Measurements from ENCODE around the gene PDE4B. TPM values are rescaled to one million over a fixed set of nuclear protein-coding genes. Genes with fewer than 3 reads are reported as not detected.

PDE4B gene
- total RNA-seq, 1 donor from 2014 or later, result 10.9 TPM

DNA sequence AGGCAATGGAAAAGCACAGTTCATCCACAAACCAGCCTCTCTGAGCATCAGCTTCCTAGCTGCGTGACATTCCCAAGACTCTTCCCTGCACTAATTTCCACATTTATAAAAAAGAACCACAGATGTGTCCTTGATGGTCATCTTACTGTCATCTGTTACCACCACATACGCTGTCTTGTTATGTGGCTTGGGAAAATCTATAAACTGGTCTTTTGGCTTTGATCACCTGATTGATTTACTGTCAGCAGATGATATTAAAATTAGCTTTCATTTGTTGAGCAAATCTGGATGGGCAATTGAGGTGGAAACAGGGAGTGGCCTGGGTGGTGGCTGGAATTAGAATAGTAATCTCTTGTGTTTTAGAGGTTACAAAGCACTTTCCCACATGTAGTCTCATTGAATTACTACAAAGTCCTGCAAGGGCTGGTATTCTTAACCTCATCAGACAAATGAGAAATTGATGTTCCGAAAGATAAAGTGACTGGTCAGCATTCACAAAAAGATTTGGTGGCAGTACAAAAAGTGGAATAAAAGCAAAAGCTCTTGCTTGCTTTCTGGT, 509.6 kb downstream of the PDE4B start:
- H3K4me3 Mint-ChIP-seq, result peak overlapping the region; percentile 59
- DNase-seq, result no peak
- intact Hi-C loops (cut with micrococcal nuclease), result no loop called here
- H3K4me1 Mint-ChIP-seq, result peaks cover 31% of the 10 kb centered on the region
- peak overlapping the region; percentile 51 for H3K27ac Mint-ChIP-seq
- no peaks in the 10 kb centered on the region for H3K27me3 Mint-ChIP-seq
- H3K36me3 Mint-ChIP-seq (ENCODE audit: low read depth), result no peaks in the 10 kb centered on the region
- no peaks in the 10 kb centered on the region for H3K9me3 Mint-ChIP-seq

DNA sequence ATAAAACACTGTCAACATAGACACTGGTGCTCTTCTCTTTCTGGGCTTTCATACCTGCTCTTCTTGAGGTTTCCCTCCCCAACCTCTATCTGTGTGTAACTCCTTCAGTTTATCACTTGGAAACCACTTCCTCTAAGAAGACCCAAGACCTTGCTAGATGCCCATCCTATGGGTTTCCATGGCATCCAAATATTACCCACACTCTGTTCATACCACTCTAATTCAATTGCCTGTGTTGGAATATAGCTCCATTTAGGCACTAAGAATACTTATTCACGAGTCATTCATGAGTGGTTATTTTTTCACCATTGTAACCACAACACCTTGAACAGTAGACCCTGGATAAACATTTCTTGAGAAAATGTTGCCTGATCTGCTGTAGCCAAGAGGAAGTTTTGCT, 510.1 kb downstream of the PDE4B start:
- Mint-ChIP-seq H3K4me1 (peaks cover 31% of the 10 kb centered on the region), H3K36me3 (ENCODE audit: low read depth) (no peaks in the 10 kb centered on the region), H3K27ac (peak overlapping the region; percentile 51), H3K27me3 (no peaks in the 10 kb centered on the region), H3K4me3 (peak overlapping the region; percentile 59), H3K9me3 (no peaks in the 10 kb centered on the region)
- intact Hi-C loops (cut with micrococcal nuclease), result no loop called here
- peak; percentile 74 for DNase-seq

DNA sequence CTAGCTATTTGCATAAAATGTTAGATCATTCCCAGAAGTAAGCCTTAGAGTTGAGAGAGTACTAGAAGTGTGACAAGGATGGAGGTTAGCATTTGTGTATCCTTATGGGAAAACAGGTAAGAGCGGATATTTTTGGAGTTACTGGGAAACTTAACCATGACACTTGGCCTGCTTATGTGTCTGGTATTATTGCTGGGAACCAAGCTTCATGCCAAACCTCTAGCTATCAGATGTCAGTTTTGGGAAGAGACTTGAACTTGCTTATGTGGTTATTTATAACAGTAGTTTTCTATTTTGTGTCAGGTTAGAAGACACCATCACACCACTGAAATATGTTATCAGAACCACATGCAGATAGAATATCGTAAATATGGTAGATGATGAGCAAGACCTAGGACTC, 511.0 kb downstream of the PDE4B start:
- DNase-seq, result no peak
- H3K36me3 Mint-ChIP-seq (ENCODE audit: low read depth), result no peaks in the 10 kb centered on the region
- H3K4me3 Mint-ChIP-seq, result no peak overlapping the region
- H3K4me1 Mint-ChIP-seq, result peaks cover 28% of the 10 kb centered on the region
- no peaks in the 10 kb centered on the region for H3K27me3 Mint-ChIP-seq
- H3K27ac Mint-ChIP-seq, result no peak overlapping the region
- H3K9me3 Mint-ChIP-seq, result no peaks in the 10 kb centered on the region
- intact Hi-C loops (cut with micrococcal nuclease), result no loop called here

DNA sequence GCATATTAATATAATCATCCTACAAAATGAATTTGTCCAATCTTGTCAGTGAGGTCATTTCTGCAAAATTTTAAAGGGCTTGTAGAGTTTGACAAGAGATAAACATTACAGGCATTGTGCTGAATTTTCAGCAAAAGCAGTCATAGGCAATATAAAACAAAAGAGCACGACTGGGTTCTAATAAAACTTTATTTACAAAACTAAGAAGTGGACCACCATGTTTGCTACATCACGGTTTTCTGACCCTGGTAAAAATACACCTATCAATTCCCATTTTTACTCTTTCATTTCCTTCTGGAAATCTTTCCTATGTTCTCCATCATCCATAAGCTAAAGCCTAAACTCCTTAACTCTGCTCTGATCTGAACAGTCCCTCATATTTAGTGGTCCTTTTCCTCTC, 511.4 kb downstream of the PDE4B start:
- DNase-seq, result no peak
- intact Hi-C loops (cut with micrococcal nuclease), result no loop called here
- no peaks in the 10 kb centered on the region for H3K27me3 Mint-ChIP-seq
- no peaks in the 10 kb centered on the region for H3K9me3 Mint-ChIP-seq
- H3K4me1 Mint-ChIP-seq, result peaks cover 28% of the 10 kb centered on the region
- H3K4me3 Mint-ChIP-seq, result no peak overlapping the region
- H3K27ac Mint-ChIP-seq, result no peak overlapping the region
- H3K36me3 Mint-ChIP-seq (ENCODE audit: low read depth), result no peaks in the 10 kb centered on the region

DNA sequence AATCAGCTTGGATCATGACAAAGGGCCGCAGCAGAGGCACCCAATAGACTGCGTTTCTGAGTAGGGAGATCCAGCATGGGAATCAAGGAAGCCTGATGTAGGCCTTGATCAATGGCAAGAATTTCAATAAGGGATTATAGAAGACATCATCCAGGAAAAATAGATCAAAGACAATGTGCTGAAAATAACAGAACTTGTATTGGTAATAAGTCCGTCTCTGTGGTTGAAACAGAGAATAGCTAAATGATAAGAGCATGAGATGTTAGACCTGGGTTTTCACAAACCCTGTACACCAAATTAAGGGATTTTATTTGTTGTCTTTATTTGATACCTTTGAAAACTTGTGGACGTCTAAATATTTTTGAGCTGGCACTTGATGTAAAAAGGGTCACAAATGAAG, 513.2 kb downstream of the PDE4B start:
- intact Hi-C loops (cut with micrococcal nuclease), result no loop called here
- Mint-ChIP-seq H3K4me3 (no peak overlapping the region), H3K9me3 (no peaks in the 10 kb centered on the region), H3K27me3 (no peaks in the 10 kb centered on the region), H3K27ac (no peak overlapping the region), H3K4me1 (peaks cover 24% of the 10 kb centered on the region), H3K36me3 (ENCODE audit: low read depth) (no peaks in the 10 kb centered on the region)
- no peak for DNase-seq

DNA sequence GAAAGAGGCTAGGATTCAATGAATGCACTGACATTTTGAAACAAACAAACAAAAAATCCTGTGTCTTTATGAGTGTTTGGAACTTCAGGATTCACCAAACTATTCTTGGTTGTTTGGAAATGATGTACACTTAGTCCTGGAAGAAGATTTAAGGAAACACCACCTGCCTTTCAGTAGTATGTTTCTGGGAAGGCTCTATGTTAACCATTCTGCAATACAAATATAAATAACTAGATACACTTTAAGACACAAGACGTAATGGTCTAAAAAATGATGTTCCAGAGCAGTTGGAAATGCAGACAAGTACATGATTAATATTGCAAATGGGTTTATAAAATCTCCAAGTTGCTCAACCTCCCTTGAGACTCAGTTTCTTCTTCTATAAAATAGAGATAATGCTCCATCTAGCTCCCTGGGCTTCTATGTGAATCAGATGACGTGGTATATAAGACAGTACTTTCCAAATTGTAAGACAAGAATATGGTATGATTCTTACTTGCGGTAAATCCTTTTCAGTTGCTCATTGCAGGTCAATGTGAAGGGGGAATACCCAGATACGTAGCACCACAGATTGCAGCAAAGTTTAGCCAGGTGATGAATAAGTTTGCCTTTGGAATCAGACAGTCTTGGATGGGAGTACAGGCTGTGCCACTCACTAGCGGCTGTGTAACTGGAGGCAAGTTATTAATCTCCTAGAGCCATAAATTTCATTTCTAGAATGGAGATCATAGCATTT, 516.5 kb downstream of the PDE4B start:
- intact Hi-C loops (cut with micrococcal nuclease), result no loop called here
- no peak overlapping the region for H3K4me3 Mint-ChIP-seq
- H3K27ac Mint-ChIP-seq, result no peak overlapping the region
- H3K9me3 Mint-ChIP-seq, result no peaks in the 10 kb centered on the region
- H3K4me1 Mint-ChIP-seq, result peaks cover 2% of the 10 kb centered on the region
- no peaks in the 10 kb centered on the region for H3K36me3 Mint-ChIP-seq (ENCODE audit: low read depth)
- no peaks in the 10 kb centered on the region for H3K27me3 Mint-ChIP-seq
- no peak for DNase-seq

DNA sequence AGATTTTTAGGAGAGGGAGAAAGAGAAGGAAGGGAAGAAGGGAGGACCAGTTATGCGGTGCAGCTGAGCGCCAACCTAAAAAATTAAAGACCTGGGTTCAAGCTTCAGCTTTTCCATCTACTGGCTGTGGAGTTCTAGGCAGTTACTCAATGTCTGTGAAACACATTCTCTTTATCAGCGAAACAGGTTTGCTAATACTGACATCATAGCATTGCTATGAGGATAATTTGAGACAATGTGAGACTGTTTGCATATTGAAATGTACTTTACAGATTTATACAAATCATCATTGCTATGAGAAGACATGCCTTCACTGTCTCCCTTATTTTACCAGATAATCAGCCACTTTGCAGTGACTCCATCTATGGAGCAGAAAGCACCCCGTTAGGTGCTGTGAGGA, 518.4 kb downstream of the PDE4B start:
- H3K36me3 Mint-ChIP-seq (ENCODE audit: low read depth), result no peaks in the 10 kb centered on the region
- peaks cover 5% of the 10 kb centered on the region for H3K9me3 Mint-ChIP-seq

DNA sequence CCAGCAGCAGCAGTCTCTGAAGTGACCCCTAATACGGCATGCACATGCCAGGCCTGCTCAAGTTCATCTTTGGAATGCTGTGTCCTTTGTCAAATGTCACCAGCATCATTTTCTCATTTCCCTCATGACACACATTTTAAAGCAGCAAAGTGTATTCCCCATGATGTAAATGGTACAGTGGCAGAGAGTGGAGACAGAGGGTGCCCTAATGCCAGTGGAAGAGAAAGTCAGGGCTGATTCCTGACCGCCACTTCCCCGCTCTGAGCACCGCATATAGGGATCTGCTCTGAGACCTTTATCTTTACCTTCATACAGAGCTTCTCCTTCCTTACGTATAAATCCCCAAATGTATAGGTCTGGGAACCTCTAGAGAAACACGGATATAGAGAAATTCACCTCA, 518.9 kb downstream of the PDE4B start:
- DNase-seq, result no peak
- H3K36me3 Mint-ChIP-seq (ENCODE audit: low read depth), result no peaks in the 10 kb centered on the region
- no peaks in the 10 kb centered on the region for H3K27me3 Mint-ChIP-seq
- no peak overlapping the region for H3K27ac Mint-ChIP-seq
- H3K4me3 Mint-ChIP-seq, result no peak overlapping the region
- intact Hi-C loops (cut with micrococcal nuclease), result no loop called here
- peaks cover 5% of the 10 kb centered on the region for H3K9me3 Mint-ChIP-seq
- peaks cover 5% of the 10 kb centered on the region for H3K4me1 Mint-ChIP-seq

More for the DNA sequence above, 518.4 kb downstream of the PDE4B start:
- H3K27ac Mint-ChIP-seq, result no peak overlapping the region
- H3K4me1 Mint-ChIP-seq, result peaks cover 5% of the 10 kb centered on the region
- DNase-seq, result no peak
- H3K4me3 Mint-ChIP-seq, result no peak overlapping the region
- intact Hi-C loops (cut with micrococcal nuclease), result no loop called here
- no peaks in the 10 kb centered on the region for H3K27me3 Mint-ChIP-seq

DNA sequence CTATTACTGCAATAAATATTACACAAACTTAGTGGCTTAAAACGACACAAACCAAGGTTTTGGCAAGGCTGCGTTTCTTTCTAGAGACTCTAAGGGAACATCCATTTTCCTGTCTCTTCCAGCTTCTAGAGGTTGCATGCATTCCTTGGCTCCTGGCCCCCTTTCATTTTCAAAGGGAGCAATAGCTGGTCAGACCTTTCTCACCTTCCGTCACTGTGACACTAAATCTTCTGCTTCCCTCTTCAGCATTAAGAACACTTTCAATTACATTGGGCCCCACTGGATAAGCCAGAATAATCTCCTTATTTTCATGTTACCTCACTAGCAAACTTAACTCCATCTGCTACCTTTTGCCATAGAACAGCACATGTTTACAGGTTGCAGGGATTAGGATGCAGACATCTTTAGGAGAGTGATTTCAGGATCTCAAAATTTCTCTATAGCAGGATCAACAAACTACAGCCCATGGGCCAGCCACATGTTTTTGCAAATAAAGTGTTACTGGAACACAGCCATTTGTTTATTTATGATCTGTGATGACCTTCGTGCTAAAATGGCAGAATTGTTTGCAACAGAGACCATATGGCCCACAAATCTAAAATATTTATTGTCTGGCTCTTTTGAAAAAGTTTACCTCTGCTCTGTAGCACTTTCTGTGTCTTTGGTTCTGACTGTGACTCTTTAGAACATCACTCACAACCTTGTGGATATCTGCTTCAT, 519.7 kb downstream of the PDE4B start:
- Mint-ChIP-seq H3K4me1 (peaks cover 11% of the 10 kb centered on the region), H3K36me3 (ENCODE audit: low read depth) (no peaks in the 10 kb centered on the region), H3K9me3 (peaks cover 5% of the 10 kb centered on the region), H3K27me3 (no peaks in the 10 kb centered on the region), H3K4me3 (no peak overlapping the region), H3K27ac (no peak overlapping the region)
- no peak for DNase-seq
- intact Hi-C loops (cut with micrococcal nuclease), result no loop called here

DNA sequence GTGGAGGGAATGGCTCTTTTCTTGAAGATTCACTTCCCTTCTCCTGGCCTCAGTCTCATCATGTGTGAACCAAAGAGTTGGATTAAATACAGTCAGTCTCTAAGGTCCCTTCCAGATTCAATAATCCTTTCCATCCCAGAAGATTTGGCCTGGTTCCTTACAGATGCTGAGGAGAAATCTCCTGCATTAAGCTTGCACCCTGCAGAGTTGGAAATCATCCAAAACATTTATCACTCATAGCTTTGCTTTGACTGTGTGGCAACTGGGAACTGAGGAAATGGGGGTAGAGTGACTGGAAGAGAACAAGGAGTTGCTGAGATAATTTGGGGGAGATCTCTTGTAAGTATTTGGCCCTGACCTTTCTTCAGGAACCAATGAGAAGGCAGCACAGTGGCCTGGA, 520.7 kb downstream of the PDE4B start:
- intact Hi-C loops (cut with micrococcal nuclease), result no loop called here
- Mint-ChIP-seq H3K27ac (no peak overlapping the region), H3K36me3 (ENCODE audit: low read depth) (no peaks in the 10 kb centered on the region), H3K4me1 (peaks cover 11% of the 10 kb centered on the region), H3K4me3 (no peak overlapping the region), H3K27me3 (no peaks in the 10 kb centered on the region), H3K9me3 (peaks cover 5% of the 10 kb centered on the region)
- no peak for DNase-seq

DNA sequence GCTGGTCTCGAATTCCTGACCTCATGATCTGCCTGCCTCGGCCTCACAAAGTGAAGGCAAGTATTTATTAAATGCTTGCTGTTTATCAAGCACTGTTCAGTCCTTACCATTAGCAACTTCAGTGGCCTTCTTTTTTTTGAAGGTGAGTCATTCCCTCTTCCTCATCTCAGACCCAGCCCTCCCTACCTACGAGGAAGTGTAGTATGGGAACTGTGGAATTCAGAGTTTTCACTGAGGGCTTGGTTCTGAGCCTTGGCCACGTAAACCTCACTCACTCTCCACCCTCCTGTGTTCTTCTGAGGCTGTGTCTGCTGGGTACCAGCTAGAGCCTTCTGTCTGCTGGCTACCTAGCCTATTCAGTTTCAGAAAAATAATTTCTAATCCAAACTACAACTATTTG, 523.0 kb downstream of the PDE4B start:
- H3K27me3 Mint-ChIP-seq, result no peaks in the 10 kb centered on the region
- peaks cover 13% of the 10 kb centered on the region for H3K9me3 Mint-ChIP-seq
- peaks cover 4% of the 10 kb centered on the region for H3K36me3 Mint-ChIP-seq (ENCODE audit: low read depth)
- DNase-seq, result no peak
- H3K4me1 Mint-ChIP-seq, result peaks cover 13% of the 10 kb centered on the region
- intact Hi-C loops (cut with micrococcal nuclease), result no loop called here
- H3K27ac Mint-ChIP-seq, result no peak overlapping the region
- no peak overlapping the region for H3K4me3 Mint-ChIP-seq

DNA sequence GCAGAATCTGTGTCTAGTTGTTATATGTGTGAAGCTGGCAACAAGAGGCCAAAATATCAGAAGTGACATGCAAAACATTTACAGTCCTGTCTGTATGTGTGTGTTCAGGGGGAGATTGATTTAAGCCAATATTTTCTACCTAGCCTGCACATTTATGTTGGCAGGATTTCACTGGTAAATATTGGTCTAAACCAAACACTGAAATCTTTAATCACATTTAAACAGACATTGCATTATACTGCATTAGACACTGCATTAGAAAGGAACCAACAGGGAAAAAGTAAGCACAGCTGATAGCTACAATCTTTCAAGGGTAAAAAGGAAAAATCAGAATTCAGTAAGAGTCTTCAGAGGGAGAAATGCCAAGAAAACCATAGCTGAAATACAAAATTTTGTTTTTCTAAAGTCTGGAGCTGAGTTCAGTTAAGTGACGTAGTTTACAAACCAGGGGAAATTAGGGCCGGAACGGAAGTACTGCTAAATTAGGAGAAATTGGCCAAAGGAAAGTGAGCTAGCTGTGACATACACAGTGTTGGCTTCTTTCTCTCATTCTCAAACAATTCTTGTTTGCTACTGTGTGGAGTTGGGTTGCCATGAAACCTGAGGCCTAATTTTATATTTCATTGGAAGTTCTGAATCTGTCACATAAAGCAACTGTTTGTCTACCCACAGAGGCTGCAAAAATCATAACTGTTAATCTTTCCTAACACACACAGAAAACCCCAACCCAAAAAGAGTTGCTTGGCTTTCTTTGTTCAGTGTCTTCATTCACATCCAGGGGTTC, 524.0 kb downstream of the PDE4B start:
- intact Hi-C loops (cut with micrococcal nuclease), result no loop called here
- H3K27me3 Mint-ChIP-seq, result no peaks in the 10 kb centered on the region
- no peak overlapping the region for H3K4me3 Mint-ChIP-seq

DNA sequence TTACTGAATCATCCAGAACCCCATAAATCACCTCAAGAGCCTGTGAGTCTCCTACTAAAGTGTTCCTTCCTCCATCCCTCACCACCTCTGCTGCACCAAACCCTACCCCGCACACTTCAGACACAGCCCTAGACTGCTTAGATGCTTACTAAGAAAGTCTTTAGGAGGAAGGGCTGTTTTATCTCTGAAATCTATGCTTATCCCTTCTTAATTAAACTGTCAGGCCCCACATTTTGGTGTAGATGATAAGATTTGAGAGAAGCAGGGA, 524.5 kb downstream of the PDE4B start:
- H3K4me3 Mint-ChIP-seq, result no peak overlapping the region
- peak overlapping the region; percentile 58 for H3K27ac Mint-ChIP-seq
- peaks cover 7% of the 10 kb centered on the region for H3K36me3 Mint-ChIP-seq (ENCODE audit: low read depth)
- no peaks in the 10 kb centered on the region for H3K27me3 Mint-ChIP-seq
- DNase-seq, result no peak
- H3K4me1 Mint-ChIP-seq, result peaks cover 15% of the 10 kb centered on the region
- intact Hi-C loops (cut with micrococcal nuclease), result no loop called here
- H3K9me3 Mint-ChIP-seq, result peaks cover 23% of the 10 kb centered on the region

More for the DNA sequence above, 524.0 kb downstream of the PDE4B start:
- peaks cover 7% of the 10 kb centered on the region for H3K36me3 Mint-ChIP-seq (ENCODE audit: low read depth)
- H3K27ac Mint-ChIP-seq, result peak overlapping the region; percentile 58
- no peak for DNase-seq
- H3K9me3 Mint-ChIP-seq, result peaks cover 18% of the 10 kb centered on the region
- H3K4me1 Mint-ChIP-seq, result peaks cover 13% of the 10 kb centered on the region

DNA sequence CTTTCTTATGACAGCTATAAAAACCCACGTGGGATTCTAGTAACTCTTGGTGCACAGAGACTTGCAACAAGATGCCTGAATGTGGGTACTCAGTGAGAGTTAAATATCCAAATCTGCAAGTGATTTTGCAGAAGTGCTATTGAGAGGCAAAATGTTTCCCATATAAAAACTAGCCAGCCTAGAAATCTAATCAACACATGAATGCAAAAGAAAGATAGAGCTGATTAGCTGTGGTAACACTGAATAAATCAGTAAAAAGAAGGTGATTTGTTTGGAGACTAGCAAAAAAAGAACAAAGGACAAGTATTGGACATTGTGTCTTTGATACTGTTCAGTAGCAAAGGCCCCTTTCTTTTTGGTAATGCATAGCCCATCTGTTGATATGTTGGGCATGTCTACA, 527.5 kb downstream of the PDE4B start:
- Mint-ChIP-seq H3K27me3 (no peaks in the 10 kb centered on the region), H3K4me1 (peaks cover 21% of the 10 kb centered on the region), H3K9me3 (peaks cover 21% of the 10 kb centered on the region), H3K4me3 (no peak overlapping the region), H3K27ac (no peak overlapping the region), H3K36me3 (ENCODE audit: low read depth) (peaks cover 7% of the 10 kb centered on the region)
- DNase-seq, result no peak
- intact Hi-C loops (cut with micrococcal nuclease), result no loop called here
